ENCODE results near the gene NFATC2. TPM values are rescaled to one million over a fixed set of nuclear protein-coding genes. Genes with fewer than 3 reads are reported as not detected.

NFATC2 gene
- total RNA-seq, 2 experiments from 2014 or later, result 44.3 to 45.2 TPM

- POLR2A ChIA-PET, result no interaction called here
Observed at GRCh38 chr20:51545515-51545914, 3.0 kb upstream of the NFATC2 start.

GRCh38 chr20:51543422-51543788, 886 bp upstream of the NFATC2 start:
- POLR2A ChIA-PET, result interaction anchor here (0.6 to 3.7 kb wide), 4 partner anchors 12 to 134 kb away, joined by 3 to 13 read pairs (median 6); no protein-coding TSS in a partner anchor
- CTCF ChIA-PET, result interaction anchor here (2.0 to 3.1 kb wide), 2 partner anchors 10 to 42 kb away, joined by 7 to 21 read pairs; no protein-coding TSS in a partner anchor

More at GRCh38 chr20:51545515-51545914, 3.0 kb upstream of the NFATC2 start:
- CTCF ChIA-PET, result no interaction called here

GRCh38 chr20:51542033-51542570, 417 bp downstream of the NFATC2 start:
- POLR2A ChIA-PET, result interaction anchor here (0.8 to 3.7 kb wide), 17 partner anchors 10 to 156 kb away, joined by 3 to 13 read pairs (median 4); no protein-coding TSS in a partner anchor
- CTCF ChIA-PET, result interaction anchor here (0.9 to 3.1 kb wide), 12 partner anchors 10 to 156 kb away, joined by 3 to 21 read pairs (median 5); no protein-coding TSS in a partner anchor

GRCh38 chr20:51541189-51542032, 1.1 kb downstream of the NFATC2 start:
- CTCF ChIA-PET, result interaction anchor here (0.6 to 3.1 kb wide), 15 partner anchors 10 to 1809 kb away, joined by 3 to 21 read pairs (median 4); no protein-coding TSS in a partner anchor
- POLR2A ChIA-PET, result interaction anchor here (0.5 to 3.7 kb wide), 25 partner anchors 9 to 560 kb away, joined by 3 to 13 read pairs (median 4); no protein-coding TSS in a partner anchor

- CTCF ChIA-PET, result interaction anchor here (0.6 to 3.1 kb wide), 8 partner anchors 13 to 1808 kb away, joined by 3 to 21 read pairs (median 4); no protein-coding TSS in a partner anchor
- POLR2A ChIA-PET, result interaction anchor here (0.6 to 3.7 kb wide), 13 partner anchors 10 to 559 kb away, joined by 3 to 13 read pairs (median 5); no protein-coding TSS in a partner anchor
Observed at GRCh38 chr20:51540580-51540979, 1.9 kb downstream of the NFATC2 start.

GRCh38 chr20:51540074-51540473, 2.4 kb downstream of the NFATC2 start:
- ChIA-PET POLR2A (interaction anchor here (0.9 to 3.7 kb wide), 4 partner anchors 9 to 149 kb away, joined by 4 to 13 read pairs (median 6); no protein-coding TSS in a partner anchor), CTCF (interaction anchor here (0.6 to 2.3 kb wide), 3 partner anchors 53 to 136 kb away, joined by 3 to 8 read pairs (median 6); no protein-coding TSS in a partner anchor)

GRCh38 chr20:51536116-51537069, 6.1 kb downstream of the NFATC2 start:
- ChIA-PET POLR2A (interaction anchor here (0.7 kb wide), 1 partner anchor 35 kb away, joined by 4 read pairs; no protein-coding TSS in a partner anchor), CTCF (interaction anchor here (0.8 to 1.2 kb wide), 2 partner anchors 42 to 58 kb away, joined by 3 read pairs; no protein-coding TSS in a partner anchor)

- ChIA-PET CTCF (interaction anchor here (0.8 to 1.9 kb wide), 2 partner anchors 38 to 59 kb away, joined by 3 to 6 read pairs; no protein-coding TSS in a partner anchor), POLR2A (interaction anchor here (0.7 kb wide), 1 partner anchor 35 kb away, joined by 4 read pairs; no protein-coding TSS in a partner anchor)
Observed at GRCh38 chr20:51535674-51536073, 6.8 kb downstream of the NFATC2 start.

GRCh38 chr20:51535075-51535386, 7.5 kb downstream of the NFATC2 start:
- CTCF ChIA-PET, result interaction anchor here (1.9 kb wide), 1 partner anchor 37 kb away, joined by 6 read pairs; no protein-coding TSS in a partner anchor
- POLR2A ChIA-PET, result interaction anchor here (0.8 kb wide), 1 partner anchor 108 kb away, joined by 3 read pairs; no protein-coding TSS in a partner anchor

- CTCF ChIA-PET, result interaction anchor here (0.6 to 1.9 kb wide), 3 partner anchors 35 to 68 kb away, joined by 3 to 6 read pairs (median 5); no protein-coding TSS in a partner anchor
- POLR2A ChIA-PET, result interaction anchor here (1.0 to 1.2 kb wide), 4 partner anchors 8 to 53 kb away, joined by 3 to 4 read pairs (median 3); partner anchors contain the start of gene NFATC2
Observed at GRCh38 chr20:51533291-51534172, 9.0 kb downstream of the NFATC2 start.

GRCh38 chr20:51532577-51533191, 9.8 kb downstream of the NFATC2 start:
- POLR2A ChIA-PET, result interaction anchor here (1.1 to 1.5 kb wide), 4 partner anchors 9 to 128 kb away, joined by 3 to 7 read pairs (median 4); partner anchors contain the start of gene NFATC2
- CTCF ChIA-PET, result interaction anchor here (1.3 to 2.1 kb wide), 2 partner anchors 9 to 67 kb away, joined by 3 to 11 read pairs; partner anchors contain the start of gene NFATC2

- ChIA-PET POLR2A (interaction anchor here (0.5 to 1.5 kb wide), 8 partner anchors 9 to 127 kb away, joined by 3 to 13 read pairs (median 3); partner anchors contain the start of gene NFATC2), CTCF (interaction anchor here (1.3 to 2.1 kb wide), 3 partner anchors 10 to 67 kb away, joined by 3 to 11 read pairs (median 3); partner anchors contain the start of gene NFATC2)
Observed at GRCh38 chr20:51531712-51532456, 10.6 kb downstream of the NFATC2 start.

GRCh38 chr20:51531141-51531710, 11.3 kb downstream of the NFATC2 start:
- ChIA-PET POLR2A (interaction anchor here (0.5 to 1.5 kb wide), 6 partner anchors 10 to 126 kb away, joined by 3 to 13 read pairs (median 3); partner anchors contain the start of gene NFATC2), CTCF (interaction anchor here (1.5 to 2.1 kb wide), 2 partner anchors 11 to 30 kb away, joined by 3 to 11 read pairs; partner anchors contain the start of gene NFATC2)

- CTCF ChIA-PET, result interaction anchor here (1.0 to 1.6 kb wide), 4 partner anchors 8 to 32 kb away, joined by 3 to 4 read pairs (median 4); partner anchors contain the start of gene NFATC2
Observed at GRCh38 chr20:51529758-51530157, 12.8 kb downstream of the NFATC2 start.

More at GRCh38 chr20:51529758-51530157, 12.8 kb downstream of the NFATC2 start:
- POLR2A ChIA-PET, result interaction anchor here (0.6 to 1.8 kb wide), 4 partner anchors 11 to 128 kb away, joined by 4 to 6 read pairs (median 5); partner anchors contain the start of gene NFATC2
